H1 (cell line): Measurements from ENCODE around the gene PHACTR1. TPM values are rescaled to one million over a fixed set of nuclear protein-coding genes. Genes with fewer than 3 reads are reported as not detected.

ENCODE experiments used
- KDM1A ChIP-seq: fragments of 200-600, 300-600 bp; sonication (generic); IDR thresholded peaks from 2 replicates; pipeline ENCODE4 v1.7.1; 2016; ENCODE audit warnings: mild to moderate bottlenecking, low read length, borderline replicate concordance
- SUZ12 ChIP-seq: fragments of 200-600 bp; sonication (generic); IDR thresholded peaks from 2 replicates; pipeline ENCODE4 v1.6.1; 2012; ENCODE audit warnings: mild to moderate bottlenecking, inconsistent platforms, low read length, moderate library complexity, mixed read lengths
- polyA plus RNA-seq, 7 experiments: library from polyadenylated mRNA; depleted of rRNA in 3 of 7; stranded (reverse) in 5 of 7; unstranded in 2 of 7; fragments of >200 nt in 5 of 7; fragments of 200-250 nt in 2 of 7; gene quantifications; 1 replicate in 5 of 7; 2 replicates in 1 of 7; 4 replicates in 1 of 7; pipeline versions ENCODE4 v1.2.1 to v1.2.3, GENCODE V29; 2011 to 2013; ENCODE audit warnings: missing spikeins in 2 of 7, mixed read lengths in 2 of 7
- total RNA-seq: library from RNA; stranded (reverse); fragmentation: NEBNext Ultra II Directional; extraction: Animal tissue kit (Norgen Biotek cat#: 25700); gene quantifications from 2 replicates; pipeline ENCODE4 v1.2.1, GENCODE V29; 2021
- TF ChIP-seq, protein P1 (sequence below): fragments of 300-600 bp; sonication (generic); IDR thresholded peaks from 2 replicates; pipeline ENCODE4 v1.7.1; 2012; ENCODE audit warnings: low read length, moderate library complexity, mild to moderate bottlenecking, inconsistent platforms; ENCODE audit not compliant: insufficient replicate concordance

PHACTR1 gene
- total and polyA plus RNA-seq, 2 of the 8 experiments (the other 6 are each of a cell fraction or from before 2014, with no cell fraction given) = 3.9 to 17.1 TPM

- TF ChIP-seq, protein P1, sequence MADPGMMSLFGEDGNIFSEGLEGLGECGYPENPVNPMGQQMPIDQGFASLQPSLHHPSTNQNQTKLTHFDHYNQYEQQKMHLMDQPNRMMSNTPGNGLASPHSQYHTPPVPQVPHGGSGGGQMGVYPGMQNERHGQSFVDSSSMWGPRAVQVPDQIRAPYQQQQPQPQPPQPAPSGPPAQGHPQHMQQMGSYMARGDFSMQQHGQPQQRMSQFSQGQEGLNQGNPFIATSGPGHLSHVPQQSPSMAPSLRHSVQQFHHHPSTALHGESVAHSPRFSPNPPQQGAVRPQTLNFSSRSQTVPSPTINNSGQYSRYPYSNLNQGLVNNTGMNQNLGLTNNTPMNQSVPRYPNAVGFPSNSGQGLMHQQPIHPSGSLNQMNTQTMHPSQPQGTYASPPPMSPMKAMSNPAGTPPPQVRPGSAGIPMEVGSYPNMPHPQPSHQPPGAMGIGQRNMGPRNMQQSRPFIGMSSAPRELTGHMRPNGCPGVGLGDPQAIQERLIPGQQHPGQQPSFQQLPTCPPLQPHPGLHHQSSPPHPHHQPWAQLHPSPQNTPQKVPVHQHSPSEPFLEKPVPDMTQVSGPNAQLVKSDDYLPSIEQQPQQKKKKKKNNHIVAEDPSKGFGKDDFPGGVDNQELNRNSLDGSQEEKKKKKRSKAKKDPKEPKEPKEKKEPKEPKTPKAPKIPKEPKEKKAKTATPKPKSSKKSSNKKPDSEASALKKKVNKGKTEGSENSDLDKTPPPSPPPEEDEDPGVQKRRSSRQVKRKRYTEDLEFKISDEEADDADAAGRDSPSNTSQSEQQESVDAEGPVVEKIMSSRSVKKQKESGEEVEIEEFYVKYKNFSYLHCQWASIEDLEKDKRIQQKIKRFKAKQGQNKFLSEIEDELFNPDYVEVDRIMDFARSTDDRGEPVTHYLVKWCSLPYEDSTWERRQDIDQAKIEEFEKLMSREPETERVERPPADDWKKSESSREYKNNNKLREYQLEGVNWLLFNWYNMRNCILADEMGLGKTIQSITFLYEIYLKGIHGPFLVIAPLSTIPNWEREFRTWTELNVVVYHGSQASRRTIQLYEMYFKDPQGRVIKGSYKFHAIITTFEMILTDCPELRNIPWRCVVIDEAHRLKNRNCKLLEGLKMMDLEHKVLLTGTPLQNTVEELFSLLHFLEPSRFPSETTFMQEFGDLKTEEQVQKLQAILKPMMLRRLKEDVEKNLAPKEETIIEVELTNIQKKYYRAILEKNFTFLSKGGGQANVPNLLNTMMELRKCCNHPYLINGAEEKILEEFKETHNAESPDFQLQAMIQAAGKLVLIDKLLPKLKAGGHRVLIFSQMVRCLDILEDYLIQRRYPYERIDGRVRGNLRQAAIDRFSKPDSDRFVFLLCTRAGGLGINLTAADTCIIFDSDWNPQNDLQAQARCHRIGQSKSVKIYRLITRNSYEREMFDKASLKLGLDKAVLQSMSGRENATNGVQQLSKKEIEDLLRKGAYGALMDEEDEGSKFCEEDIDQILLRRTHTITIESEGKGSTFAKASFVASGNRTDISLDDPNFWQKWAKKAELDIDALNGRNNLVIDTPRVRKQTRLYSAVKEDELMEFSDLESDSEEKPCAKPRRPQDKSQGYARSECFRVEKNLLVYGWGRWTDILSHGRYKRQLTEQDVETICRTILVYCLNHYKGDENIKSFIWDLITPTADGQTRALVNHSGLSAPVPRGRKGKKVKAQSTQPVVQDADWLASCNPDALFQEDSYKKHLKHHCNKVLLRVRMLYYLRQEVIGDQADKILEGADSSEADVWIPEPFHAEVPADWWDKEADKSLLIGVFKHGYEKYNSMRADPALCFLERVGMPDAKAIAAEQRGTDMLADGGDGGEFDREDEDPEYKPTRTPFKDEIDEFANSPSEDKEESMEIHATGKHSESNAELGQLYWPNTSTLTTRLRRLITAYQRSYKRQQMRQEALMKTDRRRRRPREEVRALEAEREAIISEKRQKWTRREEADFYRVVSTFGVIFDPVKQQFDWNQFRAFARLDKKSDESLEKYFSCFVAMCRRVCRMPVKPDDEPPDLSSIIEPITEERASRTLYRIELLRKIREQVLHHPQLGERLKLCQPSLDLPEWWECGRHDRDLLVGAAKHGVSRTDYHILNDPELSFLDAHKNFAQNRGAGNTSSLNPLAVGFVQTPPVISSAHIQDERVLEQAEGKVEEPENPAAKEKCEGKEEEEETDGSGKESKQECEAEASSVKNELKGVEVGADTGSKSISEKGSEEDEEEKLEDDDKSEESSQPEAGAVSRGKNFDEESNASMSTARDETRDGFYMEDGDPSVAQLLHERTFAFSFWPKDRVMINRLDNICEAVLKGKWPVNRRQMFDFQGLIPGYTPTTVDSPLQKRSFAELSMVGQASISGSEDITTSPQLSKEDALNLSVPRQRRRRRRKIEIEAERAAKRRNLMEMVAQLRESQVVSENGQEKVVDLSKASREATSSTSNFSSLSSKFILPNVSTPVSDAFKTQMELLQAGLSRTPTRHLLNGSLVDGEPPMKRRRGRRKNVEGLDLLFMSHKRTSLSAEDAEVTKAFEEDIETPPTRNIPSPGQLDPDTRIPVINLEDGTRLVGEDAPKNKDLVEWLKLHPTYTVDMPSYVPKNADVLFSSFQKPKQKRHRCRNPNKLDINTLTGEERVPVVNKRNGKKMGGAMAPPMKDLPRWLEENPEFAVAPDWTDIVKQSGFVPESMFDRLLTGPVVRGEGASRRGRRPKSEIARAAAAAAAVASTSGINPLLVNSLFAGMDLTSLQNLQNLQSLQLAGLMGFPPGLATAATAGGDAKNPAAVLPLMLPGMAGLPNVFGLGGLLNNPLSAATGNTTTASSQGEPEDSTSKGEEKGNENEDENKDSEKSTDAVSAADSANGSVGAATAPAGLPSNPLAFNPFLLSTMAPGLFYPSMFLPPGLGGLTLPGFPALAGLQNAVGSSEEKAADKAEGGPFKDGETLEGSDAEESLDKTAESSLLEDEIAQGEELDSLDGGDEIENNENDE = no peak
- TF ChIP-seq SUZ12 (no peak), KDM1A (no peak)
These were observed 580.8 kb downstream of the PHACTR1 start (continued) for GRCh38 chr6:13297391-13297790.
